Large intestine (tissue), 3 donors: Measurements from ENCODE around the gene ZBTB32. TPM values are rescaled to one million over a fixed set of nuclear protein-coding genes. Genes with fewer than 3 reads are reported as not detected.
"Not testable (repeated sequence)": the region's sequence is repeated elsewhere in the genome, so short reads cannot be mapped to it uniquely, and the experiment has no call there.

Source experiments
- DNase-seq, 2 donors: peaks; one replicate each; pipeline versions ENCODE4 v3.0.0 to v3.0.0-alpha.2; 2013
- H3K27ac ChIP-seq: one replicate; pipeline ENCODE4 v1.5.1; 2013; ENCODE audit warnings: low read length
- H3K27me3 ChIP-seq: 2 replicates; pipeline ENCODE4 v1.6.1; 2013; ENCODE audit warnings: low read length; ENCODE audit not compliant: control insufficient read depth, insufficient read depth
- H3K36me3 ChIP-seq: 2 replicates; pipeline ENCODE4 v1.6.1; 2013; ENCODE audit warnings: low read length; ENCODE audit not compliant: control insufficient read depth, insufficient read depth
- H3K4me1 ChIP-seq: one replicate; pipeline ENCODE4 v1.6.1; 2013; ENCODE audit warnings: low read length; ENCODE audit not compliant: control insufficient read depth, insufficient read depth
- H3K4me3 ChIP-seq: one replicate; pipeline ENCODE4 v1.5.1; 2013; ENCODE audit warnings: low read length
- H3K9me3 ChIP-seq: one replicate; pipeline ENCODE4 v1.6.1; 2013; ENCODE audit warnings: mild to moderate bottlenecking, low read depth, low read length, moderate library complexity; ENCODE audit not compliant: control insufficient read depth
- WGBS: methylation state at CpG from one replicate; pipeline ENCODE4 v1.1.5; 2013; ENCODE audit warnings: low lambda C conversion rate; ENCODE audit not compliant: insufficient coverage; 5-methylcytosine and 5-hydroxymethylcytosine counted together
- polyA plus RNA-seq: library from polyadenylated mRNA; unstranded; fragments of 120-200 nt; gene quantifications from one replicate; pipeline ENCODE4 v1.2.1, GENCODE V29; 2013

ZBTB32 gene
- polyA plus RNA-seq, 1 donor = 0.51 TPM

DNA sequence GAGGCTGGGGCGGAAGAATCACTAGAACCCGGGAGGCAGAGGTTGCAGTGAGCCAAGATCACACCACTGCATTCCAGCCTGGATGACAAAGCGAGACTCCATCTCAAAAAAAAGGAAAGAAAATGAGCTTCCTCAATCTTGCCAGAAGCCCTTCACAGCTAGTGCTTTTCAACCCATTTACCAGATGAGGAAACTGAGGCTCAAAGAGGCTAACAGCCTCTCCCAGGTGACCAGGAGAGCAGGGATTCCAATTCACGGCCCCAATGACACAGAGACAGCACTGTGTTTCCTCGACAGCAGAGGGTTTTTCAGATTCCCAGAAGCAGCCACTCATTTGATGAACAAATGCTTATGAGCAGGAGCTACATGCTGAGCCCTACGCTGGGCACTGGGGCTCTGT is 34.8 kb upstream of the ZBTB32 start:
- Histone ChIP-seq H3K36me3 (no peaks in the 10 kb centered on the region), H3K27me3 (peaks cover 25% of the 10 kb centered on the region), H3K4me3 (no peak overlapping the region), H3K4me1 (peaks cover 7% of the 10 kb centered on the region), H3K27ac (no peak overlapping the region), H3K9me3 (peaks cover 6% of the 10 kb centered on the region)
- no peak for DNase-seq
- WGBS = no CpG with 5 or more reads among the region's 6 CpGs

DNA sequence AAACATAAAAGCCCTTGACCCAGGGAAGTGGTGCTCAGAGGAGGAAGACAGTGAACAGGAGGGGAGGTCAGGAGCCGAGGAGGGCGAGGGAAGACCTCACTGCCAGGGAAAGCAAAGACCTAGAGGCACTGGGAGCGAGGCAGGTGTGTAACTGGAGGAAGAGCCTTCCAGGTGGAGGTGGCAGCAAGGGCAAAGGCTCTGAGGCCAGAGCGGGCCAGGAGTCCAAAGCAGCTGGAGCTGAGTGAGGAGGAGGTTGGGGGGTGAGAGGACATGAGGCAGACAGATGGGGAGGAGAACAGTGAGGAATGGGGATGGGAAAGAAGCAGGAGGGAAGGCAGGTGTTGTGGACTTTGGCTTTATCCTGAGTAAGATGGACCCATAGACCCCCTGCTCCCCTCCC is 34.4 kb upstream of the ZBTB32 start:
- no peaks in the 10 kb centered on the region for H3K36me3 ChIP-seq
- DNase-seq = peak in 1 of 2 donors; percentile 44
- WGBS = no CpG with 5 or more reads among the region's 4 CpGs

DNA sequence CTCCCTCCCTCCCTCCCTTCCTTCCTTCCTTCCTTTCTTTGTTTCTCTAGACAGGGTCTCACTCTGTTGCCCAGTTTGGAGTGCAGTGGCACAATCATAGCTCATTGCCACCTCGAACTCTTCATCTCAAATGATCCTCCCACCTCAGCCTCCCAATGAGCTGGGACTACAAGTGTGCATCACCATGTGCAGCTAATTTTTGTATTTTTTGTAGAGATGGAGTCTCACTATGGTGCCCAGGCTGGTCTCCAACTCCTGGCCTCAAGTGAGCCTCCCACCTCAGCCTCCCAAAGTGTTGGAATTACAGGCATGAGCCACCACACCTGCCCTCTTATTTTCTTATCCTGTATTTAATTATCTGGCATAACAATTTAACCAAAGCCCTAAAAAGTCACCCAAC is 33.7 kb upstream of the ZBTB32 start:
- Histone ChIP-seq H3K9me3 (peaks cover 6% of the 10 kb centered on the region), H3K4me1 (peaks cover 7% of the 10 kb centered on the region), H3K36me3 (no peaks in the 10 kb centered on the region), H3K27ac (no peak overlapping the region), H3K27me3 (peaks cover 26% of the 10 kb centered on the region), H3K4me3 (no peak overlapping the region)
- no peak for DNase-seq
- WGBS = no CpG with 5 or more reads among the region's 1 CpG

More for the DNA sequence above, 34.4 kb upstream of the ZBTB32 start:
- no peak overlapping the region for H3K27ac ChIP-seq
- H3K4me3 ChIP-seq = no peak overlapping the region
- H3K4me1 ChIP-seq = peaks cover 7% of the 10 kb centered on the region
- peaks cover 26% of the 10 kb centered on the region for H3K27me3 ChIP-seq
- H3K9me3 ChIP-seq = peaks cover 6% of the 10 kb centered on the region

DNA sequence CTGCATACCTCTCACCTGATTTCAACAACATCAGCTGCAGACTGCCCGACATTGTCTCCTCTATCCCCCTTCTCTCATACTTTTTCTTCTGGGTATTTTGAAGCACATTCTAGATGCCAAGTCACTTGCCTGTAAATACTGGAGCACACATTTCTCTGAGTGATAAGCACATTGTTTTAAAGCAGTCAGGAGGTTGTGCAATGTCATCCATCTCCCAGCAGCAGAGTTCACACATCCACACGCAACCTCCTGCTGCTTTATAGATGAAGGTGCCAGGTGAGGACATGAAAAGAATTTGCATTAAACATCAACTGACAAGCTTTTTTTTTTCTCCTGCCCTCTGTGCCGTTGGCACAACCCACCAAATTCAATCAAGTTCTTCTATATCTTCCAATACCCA is 32.5 kb upstream of the ZBTB32 start:
- H3K4me1 ChIP-seq = peaks cover 7% of the 10 kb centered on the region
- H3K4me3 ChIP-seq = no peak overlapping the region
- H3K36me3 ChIP-seq = no peaks in the 10 kb centered on the region
- no peak overlapping the region for H3K27ac ChIP-seq
- peak; percentile 33 to 51 for DNase-seq
- peaks cover 6% of the 10 kb centered on the region for H3K9me3 ChIP-seq
- 42% methylated on average over 2 of the region's 3 CpGs for WGBS
- H3K27me3 ChIP-seq = peaks cover 26% of the 10 kb centered on the region

DNA sequence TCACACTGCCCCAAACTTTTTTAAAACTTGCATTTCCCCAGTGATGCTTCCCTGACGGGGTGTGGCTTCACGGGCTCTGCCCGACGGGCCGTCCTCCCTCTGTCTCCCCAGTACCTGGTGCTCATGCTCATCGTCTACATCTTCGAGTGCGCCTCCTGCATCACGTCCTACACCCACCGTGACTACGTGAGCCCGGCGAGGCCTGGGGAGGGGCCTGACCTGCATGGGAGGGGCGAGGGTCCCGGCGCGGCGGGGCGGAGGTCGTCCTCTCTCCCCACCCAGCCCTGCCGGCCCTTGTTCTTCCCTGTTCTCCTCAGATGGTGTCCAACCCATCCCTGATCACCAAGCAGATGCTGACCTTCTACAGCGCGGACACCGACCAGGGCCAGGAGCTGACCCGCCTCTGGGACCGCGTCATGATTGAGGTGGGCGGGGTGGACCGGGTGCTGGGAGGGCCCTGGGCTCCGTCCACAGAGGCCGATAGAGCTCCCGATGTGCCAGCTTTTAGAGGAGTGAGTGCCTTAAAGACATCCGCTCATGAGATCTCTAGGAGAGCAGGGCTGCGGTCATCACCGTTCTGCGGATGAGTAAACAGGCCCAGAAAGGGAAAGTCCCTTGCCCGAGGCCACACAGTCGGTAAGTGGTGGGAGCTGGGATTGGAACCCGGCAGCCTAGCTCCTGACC is 31.1 kb upstream of the ZBTB32 start:
- Histone ChIP-seq H3K27me3 (peaks cover 26% of the 10 kb centered on the region), H3K27ac (no peak overlapping the region), H3K4me3 (no peak overlapping the region), H3K4me1 (peaks cover 7% of the 10 kb centered on the region), H3K9me3 (peaks cover 6% of the 10 kb centered on the region), H3K36me3 (no peaks in the 10 kb centered on the region)
- no CpG with 5 or more reads among the region's 39 CpGs for WGBS
- DNase-seq = peak in 1 of 2 donors; percentile 11

DNA sequence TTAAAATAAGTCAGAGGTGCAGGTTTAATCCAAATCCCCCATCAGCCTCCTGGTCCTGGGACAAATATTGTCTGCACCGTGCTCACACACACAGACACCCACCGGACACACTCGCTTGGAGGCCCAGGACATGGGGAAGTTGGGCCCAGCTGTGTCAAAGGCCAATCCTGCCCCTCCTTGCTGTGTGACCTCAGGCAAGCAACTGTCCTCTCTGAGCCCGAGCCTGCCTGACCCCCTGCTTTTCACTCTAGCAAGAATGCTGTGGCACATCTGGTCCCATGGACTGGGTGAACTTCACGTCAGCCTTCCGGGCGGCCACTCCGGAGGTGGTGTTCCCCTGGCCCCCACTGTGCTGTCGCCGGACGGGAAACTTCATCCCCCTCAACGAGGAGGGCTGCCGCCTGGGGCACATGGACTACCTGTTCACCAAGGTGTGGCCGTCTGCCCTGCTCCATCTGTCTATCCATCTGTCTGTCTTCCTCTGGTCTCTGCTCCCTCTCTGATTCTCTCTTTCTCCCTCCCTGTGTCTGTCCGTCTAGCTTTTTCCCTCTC is 28.7 kb upstream of the ZBTB32 start:
- no peak overlapping the region for H3K27ac ChIP-seq
- H3K4me1 ChIP-seq = peaks cover 3% of the 10 kb centered on the region
- no peak for DNase-seq
- peaks cover 6% of the 10 kb centered on the region for H3K9me3 ChIP-seq
- peaks cover 26% of the 10 kb centered on the region for H3K27me3 ChIP-seq
- 79% methylated on average over 5 of the region's 15 CpGs for WGBS
- H3K4me3 ChIP-seq = no peak overlapping the region
- no peaks in the 10 kb centered on the region for H3K36me3 ChIP-seq

DNA sequence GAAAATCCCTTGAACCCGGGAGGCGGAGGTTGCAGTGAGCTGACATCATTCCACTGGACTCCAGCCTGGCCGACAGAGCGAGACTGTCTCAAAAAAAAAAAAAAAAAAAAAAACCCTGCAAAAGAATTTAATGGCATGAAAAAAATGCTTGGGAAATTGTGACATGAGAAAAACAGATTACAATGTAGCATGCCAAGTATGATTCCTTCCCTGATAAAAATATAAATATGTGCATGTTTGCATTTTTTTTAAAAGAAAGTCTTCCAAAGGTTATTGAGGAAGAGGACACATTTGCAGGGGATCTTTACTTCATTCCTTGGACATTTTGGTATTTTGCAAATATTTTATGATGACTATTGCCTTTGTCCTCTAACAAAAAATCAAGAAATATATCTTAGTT is 14.5 kb upstream of the ZBTB32 start:
- Histone ChIP-seq H3K4me3 (no peak overlapping the region), H3K36me3 (no peaks in the 10 kb centered on the region), H3K27me3 (no peaks in the 10 kb centered on the region), H3K9me3 (no peaks in the 10 kb centered on the region), H3K27ac (no peak overlapping the region), H3K4me1 (no peaks in the 10 kb centered on the region)
- no peak for DNase-seq
- WGBS = no CpG with 5 or more reads among the region's 4 CpGs

DNA sequence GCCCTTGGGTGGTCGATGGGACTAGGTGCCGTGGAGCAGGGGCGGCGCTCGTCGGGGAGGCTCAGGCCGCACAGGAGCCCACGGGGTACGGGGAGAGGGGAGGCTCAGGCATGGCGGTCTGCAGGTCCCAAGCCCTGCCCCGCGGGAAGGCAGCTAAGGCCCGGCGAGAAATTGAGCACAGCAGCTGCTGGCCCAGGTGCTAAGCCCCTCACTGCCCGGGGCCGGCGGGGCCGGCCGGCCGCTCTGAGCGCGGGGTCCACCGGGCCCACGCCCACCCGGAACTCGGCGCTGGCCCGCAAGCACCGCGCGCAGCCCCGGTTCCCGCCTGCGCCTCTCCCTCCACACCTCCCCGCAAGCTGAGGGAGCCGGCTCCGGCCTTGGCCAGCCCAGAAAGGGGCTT is 13.3 kb upstream of the ZBTB32 start:
- not testable (repeated sequence) for H3K27ac ChIP-seq, H3K4me1 ChIP-seq, H3K4me3 ChIP-seq, H3K36me3 ChIP-seq, H3K9me3 ChIP-seq, DNase-seq, H3K27me3 ChIP-seq
- no CpG with 5 or more reads among the region's 37 CpGs for WGBS

DNA sequence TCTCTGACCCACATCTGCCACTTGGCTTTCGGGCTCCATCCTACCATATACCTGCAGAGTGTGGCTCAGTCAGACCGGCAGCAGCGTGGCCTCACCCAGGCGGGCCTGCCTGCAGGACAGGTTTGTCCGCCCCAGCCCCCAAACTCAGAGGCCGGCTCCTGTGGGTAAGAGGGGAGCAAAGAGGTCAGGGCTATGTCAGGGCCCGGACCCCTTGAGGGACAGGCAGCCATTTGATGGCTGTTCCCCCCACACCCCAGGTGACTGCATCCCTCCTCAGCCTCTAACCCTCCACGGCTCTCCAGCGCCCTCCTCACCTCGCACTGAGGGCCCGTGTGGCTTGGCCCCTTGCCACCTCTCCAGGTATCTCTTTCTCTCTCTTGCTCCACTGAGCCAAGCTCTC is 12.3 kb upstream of the ZBTB32 start:
- WGBS = no CpG with 5 or more reads among the region's 11 CpGs
- Histone ChIP-seq H3K27me3 (no peaks in the 10 kb centered on the region), H3K4me1 (no peaks in the 10 kb centered on the region), H3K27ac (no peak overlapping the region), H3K4me3 (no peak overlapping the region), H3K36me3 (no peaks in the 10 kb centered on the region), H3K9me3 (no peaks in the 10 kb centered on the region)
- no peak for DNase-seq

DNA sequence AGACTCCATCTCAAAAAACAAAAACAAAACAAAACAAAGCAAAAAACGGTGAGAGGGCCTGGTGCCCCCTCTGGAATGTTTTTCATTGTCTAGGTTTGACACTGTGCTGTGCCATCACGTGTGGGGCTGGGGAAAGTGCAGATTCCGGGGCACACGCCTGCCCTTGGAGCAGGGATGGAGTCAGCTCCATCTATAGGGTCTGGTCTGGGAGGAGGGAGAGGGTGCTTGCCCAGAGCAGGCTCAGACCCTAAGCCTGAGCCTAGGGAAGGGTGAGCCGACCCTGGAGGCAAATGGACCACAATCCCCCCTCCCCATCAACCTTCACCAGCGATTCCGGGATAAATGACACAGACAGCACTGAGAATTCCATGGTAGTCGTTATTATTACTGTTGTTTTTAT is 10.9 kb upstream of the ZBTB32 start:
- DNase-seq = no peak
- WGBS = no CpG with 5 or more reads among the region's 8 CpGs
- no peaks in the 10 kb centered on the region for H3K27me3 ChIP-seq

More for the DNA sequence above, 10.9 kb upstream of the ZBTB32 start:
- no peak overlapping the region for H3K27ac ChIP-seq
- no peaks in the 10 kb centered on the region for H3K36me3 ChIP-seq
- no peaks in the 10 kb centered on the region for H3K4me1 ChIP-seq
- H3K4me3 ChIP-seq = no peak overlapping the region
- no peaks in the 10 kb centered on the region for H3K9me3 ChIP-seq
